HL-60 (cell line): Measurements from ENCODE around the gene MKRN1.

Experiments
- GABPA ChIP-seq: IDR thresholded peaks from 2 replicates; pipeline ENCODE4 v1.6.1; 2012; ENCODE audit warnings: low read depth
- POLR2AphosphoS5 ChIP-seq: IDR thresholded peaks from 2 replicates; pipeline ENCODE4 v1.6.1; 2012; ENCODE audit warnings: low read depth
- TF ChIP-seq, protein P1 (sequence below): IDR thresholded peaks from one replicate; pipeline ENCODE4 v1.5.1; 2011; ENCODE audit warnings: low read length, control low read depth, inconsistent platforms; ENCODE audit not compliant: insufficient read depth
- TF ChIP-seq, protein P2 (sequence below): IDR thresholded peaks from 2 replicates; pipeline ENCODE4 v1.6.1; 2012; ENCODE audit warnings: low read depth; ENCODE audit not compliant: insufficient replicate concordance

DNA sequence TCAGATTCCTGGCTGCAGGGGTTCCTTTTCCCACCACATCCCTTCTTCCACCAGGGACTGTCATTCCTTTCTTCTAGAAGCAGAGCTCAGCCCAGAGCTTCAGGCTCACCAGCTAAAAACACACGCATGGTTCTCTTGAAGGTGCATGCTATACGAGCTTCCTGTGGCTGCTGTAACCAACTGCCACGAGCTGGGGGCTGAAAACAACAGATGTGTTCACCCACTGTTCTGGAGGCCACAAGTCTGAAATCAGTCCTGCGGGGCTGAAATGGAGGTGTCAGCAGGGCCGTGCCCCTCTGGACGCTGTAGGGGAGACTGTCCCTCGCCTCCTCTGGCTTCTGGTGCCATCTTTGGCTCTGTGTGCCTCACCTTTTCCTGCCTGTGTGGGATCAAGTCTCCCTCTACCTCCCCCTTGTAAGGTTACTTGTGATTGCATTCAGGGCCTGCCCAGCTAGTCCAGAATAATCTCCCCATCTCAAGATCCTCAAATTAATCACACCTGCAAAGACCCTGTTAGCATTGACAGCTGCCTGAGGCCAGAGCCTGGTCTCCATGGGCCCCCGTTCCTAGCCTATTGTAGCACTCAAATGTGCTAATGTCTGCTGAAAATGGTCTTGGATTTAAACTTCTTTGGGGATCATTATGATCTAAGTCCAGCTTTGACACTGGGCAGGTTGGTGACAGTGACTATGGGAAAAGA lies 61.7 kb downstream of the MKRN1 start:
- TF ChIP-seq, protein P1, sequence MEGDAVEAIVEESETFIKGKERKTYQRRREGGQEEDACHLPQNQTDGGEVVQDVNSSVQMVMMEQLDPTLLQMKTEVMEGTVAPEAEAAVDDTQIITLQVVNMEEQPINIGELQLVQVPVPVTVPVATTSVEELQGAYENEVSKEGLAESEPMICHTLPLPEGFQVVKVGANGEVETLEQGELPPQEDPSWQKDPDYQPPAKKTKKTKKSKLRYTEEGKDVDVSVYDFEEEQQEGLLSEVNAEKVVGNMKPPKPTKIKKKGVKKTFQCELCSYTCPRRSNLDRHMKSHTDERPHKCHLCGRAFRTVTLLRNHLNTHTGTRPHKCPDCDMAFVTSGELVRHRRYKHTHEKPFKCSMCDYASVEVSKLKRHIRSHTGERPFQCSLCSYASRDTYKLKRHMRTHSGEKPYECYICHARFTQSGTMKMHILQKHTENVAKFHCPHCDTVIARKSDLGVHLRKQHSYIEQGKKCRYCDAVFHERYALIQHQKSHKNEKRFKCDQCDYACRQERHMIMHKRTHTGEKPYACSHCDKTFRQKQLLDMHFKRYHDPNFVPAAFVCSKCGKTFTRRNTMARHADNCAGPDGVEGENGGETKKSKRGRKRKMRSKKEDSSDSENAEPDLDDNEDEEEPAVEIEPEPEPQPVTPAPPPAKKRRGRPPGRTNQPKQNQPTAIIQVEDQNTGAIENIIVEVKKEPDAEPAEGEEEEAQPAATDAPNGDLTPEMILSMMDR = no peak
- TF ChIP-seq POLR2AphosphoS5 = no peak
- TF ChIP-seq, protein P2, sequence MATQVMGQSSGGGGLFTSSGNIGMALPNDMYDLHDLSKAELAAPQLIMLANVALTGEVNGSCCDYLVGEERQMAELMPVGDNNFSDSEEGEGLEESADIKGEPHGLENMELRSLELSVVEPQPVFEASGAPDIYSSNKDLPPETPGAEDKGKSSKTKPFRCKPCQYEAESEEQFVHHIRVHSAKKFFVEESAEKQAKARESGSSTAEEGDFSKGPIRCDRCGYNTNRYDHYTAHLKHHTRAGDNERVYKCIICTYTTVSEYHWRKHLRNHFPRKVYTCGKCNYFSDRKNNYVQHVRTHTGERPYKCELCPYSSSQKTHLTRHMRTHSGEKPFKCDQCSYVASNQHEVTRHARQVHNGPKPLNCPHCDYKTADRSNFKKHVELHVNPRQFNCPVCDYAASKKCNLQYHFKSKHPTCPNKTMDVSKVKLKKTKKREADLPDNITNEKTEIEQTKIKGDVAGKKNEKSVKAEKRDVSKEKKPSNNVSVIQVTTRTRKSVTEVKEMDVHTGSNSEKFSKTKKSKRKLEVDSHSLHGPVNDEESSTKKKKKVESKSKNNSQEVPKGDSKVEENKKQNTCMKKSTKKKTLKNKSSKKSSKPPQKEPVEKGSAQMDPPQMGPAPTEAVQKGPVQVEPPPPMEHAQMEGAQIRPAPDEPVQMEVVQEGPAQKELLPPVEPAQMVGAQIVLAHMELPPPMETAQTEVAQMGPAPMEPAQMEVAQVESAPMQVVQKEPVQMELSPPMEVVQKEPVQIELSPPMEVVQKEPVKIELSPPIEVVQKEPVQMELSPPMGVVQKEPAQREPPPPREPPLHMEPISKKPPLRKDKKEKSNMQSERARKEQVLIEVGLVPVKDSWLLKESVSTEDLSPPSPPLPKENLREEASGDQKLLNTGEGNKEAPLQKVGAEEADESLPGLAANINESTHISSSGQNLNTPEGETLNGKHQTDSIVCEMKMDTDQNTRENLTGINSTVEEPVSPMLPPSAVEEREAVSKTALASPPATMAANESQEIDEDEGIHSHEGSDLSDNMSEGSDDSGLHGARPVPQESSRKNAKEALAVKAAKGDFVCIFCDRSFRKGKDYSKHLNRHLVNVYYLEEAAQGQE = no peak
- TF ChIP-seq GABPA = no peak
